IMR-90 (cell line): ENCODE data around the gene CACNB3. TPM values are rescaled to one million over a fixed set of nuclear protein-coding genes. Genes with fewer than 3 reads are reported as not detected.

ENCODE experiments used
- ATAC-seq: fragments of 200-7000 bp; cut with Tn5 transposase; 2 replicates; pipeline ENCODE4 v1.9.1; 2020; ENCODE audit warnings: low read depth, mild to moderate bottlenecking, moderate library complexity
- BruUV-seq: library from RNA; stranded (reverse); fragments of 400-500 nt; replicated peaks from 2 replicates; lab custom pipeline; 2021; lab: Mats Ljungman, UMichigan
- CTCF ChIA-PET: fragments of 300-600 bp; formaldehyde crosslinking; extraction: SDS; loops from one replicate; lab custom pipeline; 2021; ENCODE audit warnings: antibody characterized with exemption; lab: Yijun Ruan, JAX
- POLR2A ChIA-PET: fragments of 300-600 bp; sonication (Branson Sonifier 250); formaldehyde crosslinking; loops from one replicate; lab custom pipeline; 2022; ENCODE audit warnings: antibody characterized with exemption; ENCODE audit not compliant: unreplicated experiment; lab: Charles Lee
- DNase-seq: peaks from one replicate; pipeline ENCODE4 v3.0.0; 2013
- H2AFZ ChIP-seq: replicated peaks from 2 replicates; pipeline ENCODE3; 2013; ENCODE audit warnings: low read length, mild to moderate bottlenecking; ENCODE audit not compliant: poor library complexity
- H2AK5ac ChIP-seq: 2 replicates; pipeline ENCODE4 v1.6.1; 2013; ENCODE audit warnings: low read depth, low read length, inconsistent platforms
- H2AK9ac ChIP-seq: replicated peaks from 2 replicates; pipeline ENCODE3; 2013; ENCODE audit warnings: mild to moderate bottlenecking, low read depth, low read length, moderate library complexity; ENCODE audit not compliant: poor library complexity
- H2BK120ac ChIP-seq: 2 replicates; pipeline ENCODE4 v1.6.1; 2013; ENCODE audit warnings: low read depth, low read length, inconsistent platforms
- H2BK15ac ChIP-seq: 3 replicates; pipeline ENCODE4 v1.6.1; 2013; ENCODE audit warnings: low read depth, low read length, inconsistent platforms
- H2BK20ac ChIP-seq: 2 replicates; pipeline ENCODE4 v1.6.1; 2013; ENCODE audit warnings: low read depth, mild to moderate bottlenecking, inconsistent platforms, low read length, moderate library complexity
- H2BK5ac ChIP-seq: 2 replicates; pipeline ENCODE4 v1.6.1; 2013; ENCODE audit warnings: mild to moderate bottlenecking, low read depth, low read length, inconsistent platforms; ENCODE audit not compliant: poor library complexity, severe bottlenecking
- H3K14ac ChIP-seq: replicated peaks from 2 replicates; pipeline ENCODE4 v1.6.1; 2013; ENCODE audit warnings: low read depth, low read length, inconsistent platforms
- H3K18ac ChIP-seq: 2 replicates; pipeline ENCODE4 v1.6.1; 2013; ENCODE audit warnings: low read depth, low read length, control low read depth
- H3K23ac ChIP-seq: 2 replicates; pipeline ENCODE4 v1.6.1; 2013; ENCODE audit warnings: low read depth, low read length, inconsistent platforms
- H3K27ac ChIP-seq: 2 replicates; pipeline ENCODE4 v1.5.1; 2013; ENCODE audit warnings: mild to moderate bottlenecking, control low read depth, low read length; ENCODE audit not compliant: insufficient read depth
- H3K27me3 ChIP-seq: 2 replicates; pipeline ENCODE4 v1.6.1; 2013; ENCODE audit warnings: low read length; ENCODE audit not compliant: control insufficient read depth, insufficient read depth
- H3K36me3 ChIP-seq: 2 replicates; pipeline ENCODE4 v1.6.1; 2013; ENCODE audit warnings: low read length, mixed read lengths; ENCODE audit not compliant: control insufficient read depth, insufficient read depth
- H3K4ac ChIP-seq: 2 replicates; pipeline ENCODE4 v1.6.1; 2013; ENCODE audit warnings: low read depth, low read length, inconsistent platforms
- H3K4me1 ChIP-seq: 2 replicates; pipeline ENCODE4 v1.6.1; 2013; ENCODE audit warnings: low read length, mixed read lengths; ENCODE audit not compliant: control insufficient read depth, insufficient read depth
- H3K4me2 ChIP-seq: 2 replicates; pipeline ENCODE4 v1.6.1; 2013; ENCODE audit warnings: low read depth, mild to moderate bottlenecking, control low read depth, low read length, moderate library complexity
- H3K4me3 ChIP-seq: 2 replicates; pipeline ENCODE4 v1.5.1; 2013; ENCODE audit warnings: low read depth, mild to moderate bottlenecking, control low read depth, low read length, moderate library complexity; ENCODE audit not compliant: insufficient read depth
- H3K56ac ChIP-seq: 2 replicates; pipeline ENCODE4 v1.6.1; 2013; ENCODE audit warnings: low read length, inconsistent platforms; ENCODE audit not compliant: insufficient read depth; ENCODE audit errors: extremely low read depth
- H3K79me1 ChIP-seq, 2 experiments: 2 replicates each; pipeline ENCODE4 v1.6.1; 2013; ENCODE audit warnings: low read length in 2 of 2, inconsistent platforms in 1 of 2, low read depth in 1 of 2
- H3K9ac ChIP-seq: 2 replicates; pipeline ENCODE4 v1.6.1; 2013; ENCODE audit warnings: low read depth, low read length, control low read depth
- H3K9me1 ChIP-seq: 2 replicates; pipeline ENCODE4 v1.6.1; 2013; ENCODE audit warnings: low read length, inconsistent platforms; ENCODE audit not compliant: insufficient read depth
- H3K9me3 ChIP-seq: 2 replicates; pipeline ENCODE4 v1.6.1; 2013; ENCODE audit warnings: low read length; ENCODE audit not compliant: control insufficient read depth, insufficient read depth
- H4K20me1 ChIP-seq: 2 replicates; pipeline ENCODE4 v1.6.1; 2013; ENCODE audit warnings: low read length, inconsistent platforms; ENCODE audit not compliant: insufficient read depth
- H4K5ac ChIP-seq: 2 replicates; pipeline ENCODE4 v1.6.1; 2013; ENCODE audit warnings: mild to moderate bottlenecking, low read depth, low read length, control low read depth
- H4K8ac ChIP-seq, 2 experiments: 2 replicates each; pipeline ENCODE4 v1.6.1; 2013; ENCODE audit warnings: low read depth in 2 of 2, low read length in 2 of 2, control low read depth in 1 of 2, inconsistent platforms in 1 of 2
- H4K91ac ChIP-seq: 2 replicates; pipeline ENCODE4 v1.6.1; 2013; ENCODE audit warnings: low read depth, low read length, inconsistent platforms; ENCODE audit not compliant: insufficient read depth
- CHD1 ChIP-seq: IDR thresholded peaks from 2 replicates; pipeline ENCODE4 v1.6.1; 2012; ENCODE audit warnings: low read depth, low read length, improper control_type of control experiment
- CTCF ChIP-seq: conservative IDR thresholded peaks from 2 replicates; pipeline ENCODE4 v1.5.1; 2012; ENCODE audit warnings: mild to moderate bottlenecking, low read depth, low read length, improper control_type of control experiment
- MAZ ChIP-seq: IDR thresholded peaks from 2 replicates; pipeline ENCODE4 v1.6.1; 2012; ENCODE audit warnings: low read depth, mild to moderate bottlenecking, low read length, improper control_type of control experiment, moderate library complexity, borderline replicate concordance
- MXI1 ChIP-seq: IDR thresholded peaks from 2 replicates; pipeline ENCODE4 v1.6.1; 2012; ENCODE audit warnings: low read depth, mild to moderate bottlenecking, low read length, moderate library complexity, borderline replicate concordance
- POLR2A ChIP-seq: IDR thresholded peaks from 2 replicates; pipeline ENCODE4 v1.6.1; 2012; ENCODE audit warnings: mild to moderate bottlenecking, low read depth, low read length
- RCOR1 ChIP-seq: IDR thresholded peaks from 2 replicates; pipeline ENCODE4 v1.6.1; 2012; ENCODE audit warnings: mild to moderate bottlenecking, low read length, improper control_type of control experiment; ENCODE audit not compliant: insufficient replicate concordance
- WGBS, 2 experiments: methylation state at CpG; one replicate each; pipeline versions ENCODE4 v1.1.5 to v1.1.7; 2013; ENCODE audit warnings: missing lambda C conversion rate in 2 of 2; ENCODE audit not compliant: insufficient read length in 1 of 2; ENCODE audit errors: extremely low coverage in 2 of 2; 5-methylcytosine and 5-hydroxymethylcytosine counted together
- dilution Hi-C: fragments of 300-500 bp; cut with HindIII; formaldehyde crosslinking; loops from one replicate; pipeline ENCODE4 v1.14.3; 2018; ENCODE audit warnings: low sequenced_read_pairs; ENCODE audit not compliant: unreplicated experiment
- in situ Hi-C: fragments of 300-500 bp; cut with MboI; formaldehyde crosslinking; loops from 3 replicates; pipeline ENCODE4 v1.14.3; 2019; ENCODE audit warnings: low sequenced_read_pairs, inconsistent platforms, mixed read lengths
- intact Hi-C: fragments of 100-400 bp; cut with micrococcal nuclease; formaldehyde crosslinking; loops from 2 replicates; pipeline ENCODE4 v1.10.0; 2022
- polyA plus RNA-seq, 3 experiments: library from polyadenylated mRNA; depleted of rRNA; stranded (reverse); fragments of >200 nt; gene quantifications; 2 replicates each; pipeline ENCODE4 v1.2.3, GENCODE V29; 2012; ENCODE audit warnings: low replicate concordance in 1 of 3
- total RNA-seq: library from RNA; depleted of rRNA; stranded (reverse); fragments of >200 nt; gene quantifications from 2 replicates; pipeline ENCODE4 v1.2.3, GENCODE V29; 2012

CACNB3 gene
- total and polyA plus RNA-seq, 2 of the 4 experiments (the other 2 are of a cell fraction), result 18.1 to 45.1 TPM

GRCh38 chr12:48851883-48852733 lies 33.8 kb downstream of the CACNB3 start, which contains the start of gene DDX23:
TSS of gene DDX23 (minus strand) at chr12:48852163. CDS start at chr12:48845782, 6,381 bp downstream.
- peaks cover 6% of the 10 kb centered on the region for H3K4me1 ChIP-seq
- peak within 1 kb of the TSS; percentile 78 for H3K4me3 ChIP-seq

More at GRCh38 chr12:48851883-48852733, 33.8 kb downstream of the CACNB3 start, which contains the start of gene DDX23:
- intact Hi-C loops (loop anchor here (1.0 kb wide), 1 partner anchor 143 kb away; no protein-coding TSS in a partner anchor), in situ Hi-C loops (loop anchor here (5.0 kb wide), 2 partner anchors 35 to 85 kb away; no protein-coding TSS in a partner anchor), dilution Hi-C loops (no loop called here)
- Histone ChIP-seq H3K9ac (peak within 1 kb of the TSS; percentile 85), H2AFZ (peak within 1 kb of the TSS; percentile 93), H2BK120ac (peak within 1 kb of the TSS; percentile 33; the same call in 1 of the 2 replicates), H2BK20ac (no peak within 1 kb of the TSS; the same call in 1 of the 2 replicates), H3K23ac (peak within 1 kb of the TSS; percentile 65; the same call in 1 of the 2 replicates), H3K36me3 (peaks cover 1% of the 10 kb centered on the region), H3K14ac (peak within 1 kb of the TSS; percentile 85), H3K27me3 (peaks cover 6% of the 10 kb centered on the region; the same call in 1 of the 2 replicates), H4K5ac (peak within 1 kb of the TSS; percentile 66), H3K79me1 (peaks cover 8 to 46% of the 10 kb centered on the region in 2 experiments), H3K9me1 (no peaks in the 10 kb centered on the region; the same call in 1 of the 2 replicates), H4K91ac (peak within 1 kb of the TSS; percentile 74), H3K27ac (peak within 1 kb of the TSS; percentile 90), H4K8ac (peak within 1 kb of the TSS; percentile 78 to 95), H4K20me1 (peaks cover 4% of the 10 kb centered on the region), H3K4ac (peak within 1 kb of the TSS; percentile 89), H3K9me3 (no peaks in the 10 kb centered on the region), H3K18ac (no peak within 1 kb of the TSS), H2AK9ac (peak within 1 kb of the TSS; percentile 95), H3K56ac (peak within 1 kb of the TSS; percentile 86), H3K4me2 (peak within 1 kb of the TSS; percentile 73), H2BK15ac (no peak within 1 kb of the TSS), H2BK5ac (peak within 1 kb of the TSS; percentile 81), H2AK5ac (peak within 1 kb of the TSS; percentile 37)
- peak; percentile 73; the same call in 1 of the 2 replicates for TF ChIP-seq MXI1
- TF ChIP-seq RCOR1, result peak; percentile 53
- TF ChIP-seq POLR2A, result peak; percentile 68; the same call in 1 of the 2 replicates
- peak; percentile 69; the same call in 1 of the 2 replicates for TF ChIP-seq CHD1
- TF ChIP-seq MAZ, result peak; percentile 99
- no peak for TF ChIP-seq CTCF
- ATAC-seq (peak; percentile 98), DNase-seq (peak; percentile 97)
- ChIA-PET CTCF (interaction anchor here (0.5 to 3.3 kb wide), 9 partner anchors 14 to 154 kb away, joined by 4 to 63 read pairs (median 7); partner anchors contain the start of gene RND1), POLR2A (interaction anchor here (0.6 kb wide), 3 partner anchors 15 to 88 kb away, joined by 3 to 6 read pairs (median 4); no protein-coding TSS in a partner anchor)
- no TSS peak for BruUV-seq
- WGBS, 2 experiments, result 0% methylated on average over 16 of the region's 53 CpGs; no CpG with 5 or more reads in 1 of the 2 experiments
